H9 (cell line): ENCODE measurements around the gene MFSD1. TPM values are rescaled to one million over a fixed set of nuclear protein-coding genes. Genes with fewer than 3 reads are reported as not detected.

Experiments used
- DNase-seq: peaks from one replicate; pipeline ENCODE4 v3.0.0-alpha.2; 2017
- H2AFZ ChIP-seq: one replicate; pipeline ENCODE4 v1.6.1; 2013; ENCODE audit warnings: mild to moderate bottlenecking, low read length, control low read depth, moderate library complexity
- H2AK5ac ChIP-seq: 2 replicates; pipeline ENCODE4 v1.6.1; 2013; ENCODE audit warnings: low read length, control low read depth, mixed read lengths; ENCODE audit not compliant: insufficient read length
- H2BK120ac ChIP-seq: one replicate; pipeline ENCODE4 v1.6.1; 2013; ENCODE audit warnings: low read depth, mild to moderate bottlenecking, low read length, control low read depth, inconsistent platforms; ENCODE audit not compliant: poor library complexity, severe bottlenecking
- H2BK12ac ChIP-seq: 2 replicates; pipeline ENCODE4 v1.6.1; 2013; ENCODE audit warnings: low read length, control low read depth, mixed read lengths, low read depth; ENCODE audit not compliant: insufficient read length
- H2BK15ac ChIP-seq: 2 replicates; pipeline ENCODE4 v1.6.1; 2013; ENCODE audit warnings: low read depth, low read length, control low read depth
- H2BK20ac ChIP-seq: one replicate; pipeline ENCODE4 v1.6.1; 2013; ENCODE audit warnings: low read depth, mild to moderate bottlenecking, low read length, control low read depth, inconsistent platforms; ENCODE audit not compliant: poor library complexity, severe bottlenecking
- H2BK5ac ChIP-seq: 2 replicates; pipeline ENCODE4 v1.6.1; 2013; ENCODE audit warnings: low read length, control low read depth, mixed read lengths; ENCODE audit not compliant: insufficient read length
- H3K14ac ChIP-seq: 2 replicates; pipeline ENCODE4 v1.6.1; 2013; ENCODE audit warnings: low read length, control low read depth; ENCODE audit not compliant: insufficient read depth
- H3K18ac ChIP-seq: 2 replicates; pipeline ENCODE4 v1.6.1; 2013; ENCODE audit warnings: low read depth, mild to moderate bottlenecking, mixed read lengths, low read length, control low read depth; ENCODE audit not compliant: insufficient read length
- H3K23ac ChIP-seq: 2 replicates; pipeline ENCODE4 v1.6.1; 2013; ENCODE audit warnings: low read length, control low read depth, mixed read lengths, low read depth; ENCODE audit not compliant: insufficient read length
- H3K23me2 ChIP-seq: 2 replicates; pipeline ENCODE4 v1.6.1; 2013; ENCODE audit warnings: low read depth, mild to moderate bottlenecking, mixed read lengths, low read length, control low read depth; ENCODE audit not compliant: insufficient read length, poor library complexity, severe bottlenecking
- H3K27ac ChIP-seq: 2 replicates; pipeline ENCODE4 v1.5.1; 2013; ENCODE audit warnings: low read length, control low read depth, mixed read lengths, low read depth; ENCODE audit not compliant: insufficient read length
- H3K27me3 ChIP-seq: 2 replicates; pipeline ENCODE4 v1.6.1; 2013; ENCODE audit warnings: low read length, control low read depth, inconsistent platforms; ENCODE audit not compliant: insufficient read depth
- H3K4ac ChIP-seq: 2 replicates; pipeline ENCODE4 v1.6.1; 2013; ENCODE audit warnings: low read depth, mild to moderate bottlenecking, control low read depth, inconsistent platforms, low read length, moderate library complexity
- H3K4me1 ChIP-seq: 2 replicates; pipeline ENCODE4 v1.6.1; 2013; ENCODE audit warnings: low read length, control low read depth, inconsistent platforms; ENCODE audit not compliant: insufficient read depth
- H3K4me2 ChIP-seq: 2 replicates; pipeline ENCODE4 v1.6.1; 2013; ENCODE audit warnings: low read length, control low read depth, mixed read lengths; ENCODE audit not compliant: insufficient read length, insufficient read depth
- H3K56ac ChIP-seq: 2 replicates; pipeline ENCODE4 v1.6.1; 2013; ENCODE audit warnings: low read depth, mild to moderate bottlenecking, mixed read lengths, low read length, control low read depth; ENCODE audit not compliant: insufficient read length
- H3K79me1 ChIP-seq: 2 replicates; pipeline ENCODE4 v1.6.1; 2013; ENCODE audit warnings: low read depth, mild to moderate bottlenecking, moderate library complexity, low read length, control low read depth, inconsistent platforms; ENCODE audit not compliant: insufficient read depth, poor library complexity, severe bottlenecking
- H3K79me2 ChIP-seq: 2 replicates; pipeline ENCODE4 v1.6.1; 2013; ENCODE audit warnings: low read length, control low read depth, inconsistent platforms; ENCODE audit not compliant: insufficient read depth
- H3K9ac ChIP-seq: 2 replicates; pipeline ENCODE4 v1.6.1; 2013; ENCODE audit warnings: low read length, control low read depth, mixed read lengths; ENCODE audit not compliant: insufficient read length; ENCODE audit errors: extremely low read depth
- H3K9me3 ChIP-seq: one replicate; pipeline ENCODE4 v1.6.1; 2013; ENCODE audit warnings: low read depth, low read length, inconsistent platforms; ENCODE audit not compliant: control insufficient read depth
- H3T11ph ChIP-seq: one replicate; pipeline ENCODE4 v1.6.1; 2013; ENCODE audit warnings: mild to moderate bottlenecking, low read length, control low read depth, inconsistent platforms
- H4K20me1 ChIP-seq: one replicate; pipeline ENCODE4 v1.6.1; 2013; ENCODE audit not compliant: control insufficient read depth, insufficient read length, insufficient read depth
- H4K5ac ChIP-seq: 2 replicates; pipeline ENCODE4 v1.6.1; 2013; ENCODE audit warnings: low read depth, mild to moderate bottlenecking, mixed read lengths, low read length, control low read depth; ENCODE audit not compliant: insufficient read length
- H4K8ac ChIP-seq: replicated peaks from 2 replicates; pipeline ENCODE4 v1.6.1; 2013; ENCODE audit warnings: low read length, control low read depth, mixed read lengths, low read depth; ENCODE audit not compliant: insufficient read length
- H4K91ac ChIP-seq: 2 replicates; pipeline ENCODE4 v1.6.1; 2013; ENCODE audit warnings: low read depth, mild to moderate bottlenecking, moderate library complexity, mixed read lengths, low read length, control low read depth; ENCODE audit not compliant: insufficient read length
- H3K27ac Mint-ChIP-seq, 3 experiments: 2 replicates in 2 of 3; 3 replicates in 1 of 3; pipeline ENCODE4 v1.8.0; 2020 to 2021; ENCODE audit warnings: mixed read lengths in 3 of 3, mild to moderate bottlenecking in 1 of 3, moderate library complexity in 1 of 3
- H3K27me3 Mint-ChIP-seq: 2 replicates; pipeline ENCODE4 v1.8.0; 2021; ENCODE audit warnings: low read depth, mild to moderate bottlenecking, moderate library complexity, mixed read lengths
- H3K36me3 Mint-ChIP-seq, 3 experiments: 2 replicates in 2 of 3; 3 replicates in 1 of 3; pipeline ENCODE4 v1.8.0; 2020 to 2021; ENCODE audit warnings: low read depth in 3 of 3, mixed read lengths in 3 of 3; ENCODE audit not compliant: insufficient read depth in 1 of 3
- H3K4me1 Mint-ChIP-seq, 2 experiments: 2 replicates each; pipeline ENCODE4 v1.8.0; 2020; ENCODE audit warnings: mixed read lengths in 2 of 2
- H3K4me3 Mint-ChIP-seq, 2 experiments: 2 replicates in 1 of 2; 3 replicates in 1 of 2; pipeline ENCODE4 v1.8.0; 2020 to 2021; ENCODE audit warnings: mild to moderate bottlenecking in 2 of 2, mixed read lengths in 2 of 2, moderate library complexity in 1 of 2
- H3K9me3 Mint-ChIP-seq, 2 experiments: 2 replicates in 1 of 2; 3 replicates in 1 of 2; pipeline ENCODE4 v1.8.0; 2020; ENCODE audit warnings: mild to moderate bottlenecking in 2 of 2, mixed read lengths in 2 of 2, moderate library complexity in 1 of 2
- CTCF ChIP-seq: fragments of 200-600 bp; sonication (generic); conservative IDR thresholded peaks from 3 replicates; pipeline ENCODE4 v1.8.0; 2021; ENCODE audit warnings: antibody characterized with exemption, mild to moderate bottlenecking
- WGBS: extraction: QIAGEN DNeasy Blood & Tissue Kit; methylation state at CpG from one replicate; pipeline ENCODE4 v1.1.7; 2013; ENCODE audit warnings: missing lambda C conversion rate, low lambda C conversion rate, mixed read lengths; ENCODE audit not compliant: insufficient read length; ENCODE audit errors: extremely low coverage; 5-methylcytosine and 5-hydroxymethylcytosine counted together
- total RNA-seq: library from RNA; stranded (reverse); gene quantifications from 2 replicates; pipeline ENCODE4 v1.2.1, GENCODE V29; 2021

The MFSD1 gene
- total RNA-seq, 1 experiment from 2014 or later = 9.5 TPM

GRCh38 chr3:158792709-158793108 is 9.1 kb upstream of the MFSD1 start:
- Histone ChIP-seq H4K8ac (no peak overlapping the region), H2BK5ac (no peak overlapping the region), H3K27ac (no peak overlapping the region), H4K5ac (no peak overlapping the region), H3K4me2 (no peak overlapping the region), H3K23ac (no peak overlapping the region), H2AK5ac (no peak overlapping the region), H2AFZ (no peak overlapping the region), H3T11ph (no peak overlapping the region), H3K14ac (no peak overlapping the region), H3K9me3 (no peaks in the 10 kb centered on the region), H2BK15ac (no peak overlapping the region), H3K18ac (no peak overlapping the region), H2BK20ac (no peak overlapping the region), H3K79me2 (no peaks in the 10 kb centered on the region), H2BK12ac (no peak overlapping the region), H4K91ac (no peak overlapping the region), H3K4me1 (no peaks in the 10 kb centered on the region), H3K56ac (no peak overlapping the region), H3K23me2 (no peaks in the 10 kb centered on the region), H3K9ac (no peak overlapping the region), H3K27me3 (no peaks in the 10 kb centered on the region), H3K79me1 (no peaks in the 10 kb centered on the region), H2BK120ac (no peak overlapping the region), H4K20me1 (no peaks in the 10 kb centered on the region), H3K4ac (no peak overlapping the region)
- DNase-seq = no peak
- H3K27ac Mint-ChIP-seq = no peak overlapping the region
- TF ChIP-seq CTCF = no peak
- no peaks in the 10 kb centered on the region for H3K36me3 Mint-ChIP-seq
- WGBS = no CpG with 5 or more reads among the region's 8 CpGs
- H3K4me1 Mint-ChIP-seq = peaks cover 4 to 5% of the 10 kb centered on the region in 2 experiments; a peak in 3 of 4 replicates
- H3K4me3 Mint-ChIP-seq = no peak overlapping the region
- no peaks in the 10 kb centered on the region; a peak in 1 of 5 replicates for H3K9me3 Mint-ChIP-seq
- peaks cover 11% of the 10 kb centered on the region for H3K27me3 Mint-ChIP-seq
